GM12878 (cell line): ENCODE measurements around the gene TMEM14A. TPM values are rescaled to one million over a fixed set of nuclear protein-coding genes. Genes with fewer than 3 reads are reported as not detected.

Source experiments
- ATAC-seq: fragments of 200-7000 bp; cut with Tn5 transposase; 3 replicates; pipeline ENCODE4 v1.9.1; 2020; ENCODE audit warnings: mild to moderate bottlenecking, moderate library complexity
- BruUV-seq: library from RNA; stranded (reverse); fragments of 400-500 nt; replicated peaks from 2 replicates; lab custom pipeline; 2021; lab: Mats Ljungman, UMichigan
- CTCF ChIA-PET: fragments of 300-600 bp; sonication (Branson Sonifier 250); formaldehyde crosslinking; extraction: SDS; loops from one replicate; lab custom pipeline; 2021; ENCODE audit warnings: inconsistent platforms; lab: Yijun Ruan, JAX
- POLR2A ChIA-PET: fragments of 350-600 bp; formaldehyde crosslinking; extraction: SDS; loops from one replicate; lab custom pipeline; 2021; ENCODE audit warnings: inconsistent platforms; lab: Charles Lee
- RAD21 ChIA-PET: fragments of 300-600 bp; sonication (Branson Sonifier 250); formaldehyde crosslinking; loops from one replicate; lab custom pipeline; 2023; ENCODE audit warnings: antibody characterized with exemption; ENCODE audit not compliant: unreplicated experiment; lab: Charles Lee
- SMC1A ChIA-PET: fragments of 300-600 bp; sonication (Branson Sonifier 250); formaldehyde crosslinking; loops from one replicate; lab custom pipeline; 2023; ENCODE audit not compliant: unreplicated experiment, uncharacterized antibody; lab: Charles Lee
- DNase-seq: peaks from one replicate; pipeline ENCODE4 v3.0.0-alpha.2; 2011; ENCODE audit warnings: low read depth, low spot score
- FAIRE-seq: peaks from 3 replicates; lab custom pipeline; 2011; peaks lifted over from hg19 to GRCh38; lab: Jason Lieb, UNC
- H2AFZ ChIP-seq: 2 replicates; pipeline ENCODE4 v1.6.0; 2011; ENCODE audit warnings: low read depth, low read length, control low read depth; ENCODE audit not compliant: control insufficient read depth
- H3K27ac ChIP-seq: 2 replicates; pipeline ENCODE4 v1.5.1; 2011; ENCODE audit warnings: control low read depth; ENCODE audit not compliant: control insufficient read depth, insufficient read depth
- H3K27me3 ChIP-seq, 2 experiments: replicated peaks in 1 of 2; 2 replicates each; pipeline versions ENCODE4 v1.6.0 to v1.6.1; 2011; ENCODE audit warnings: low read length in 1 of 2; ENCODE audit not compliant: control insufficient read depth in 2 of 2, insufficient read depth in 2 of 2
- H3K36me3 ChIP-seq, 2 experiments: 2 replicates each; pipeline ENCODE4 v1.5.1; 2011; ENCODE audit warnings: low read length in 1 of 2; ENCODE audit not compliant: control insufficient read depth in 2 of 2, insufficient read depth in 2 of 2
- H3K4me1 ChIP-seq: 2 replicates; pipeline ENCODE4 v1.6.1; 2011; ENCODE audit warnings: mild to moderate bottlenecking, low read length, moderate library complexity, mixed read lengths; ENCODE audit not compliant: control insufficient read depth, insufficient read depth
- H3K4me2 ChIP-seq: 2 replicates; pipeline ENCODE4 v1.6.0; 2011; ENCODE audit warnings: control low read depth; ENCODE audit not compliant: control insufficient read depth, insufficient read depth
- H3K4me3 ChIP-seq: fragments of 200-600 bp; sonication (generic); 2 replicates; pipeline ENCODE4 v1.5.1; 2016
- H3K79me2 ChIP-seq: 2 replicates; pipeline ENCODE4 v1.6.0; 2011; ENCODE audit warnings: low read length; ENCODE audit not compliant: control insufficient read depth, insufficient read depth
- H3K9ac ChIP-seq: 2 replicates; pipeline ENCODE4 v1.8.0; 2011; ENCODE audit warnings: low read length, control low read depth, mixed read lengths; ENCODE audit not compliant: control insufficient read depth, insufficient read depth
- H3K9me3 ChIP-seq: replicated peaks from 3 replicates; pipeline ENCODE4 v1.5.1; 2011; ENCODE audit warnings: mild to moderate bottlenecking, low read length; ENCODE audit not compliant: control insufficient read depth, insufficient read depth
- H4K20me1 ChIP-seq: 2 replicates; pipeline ENCODE4 v1.6.0; 2011; ENCODE audit not compliant: control insufficient read depth, insufficient read depth
- CEBPB ChIP-seq, 2 experiments: fragments of 150-350 bp in 1 of 2; IDR thresholded peaks; 2 replicates each; pipeline ENCODE4 v1.6.1; 2012 to 2014; ENCODE audit warnings: low read depth in 2 of 2, low read length in 2 of 2, borderline replicate concordance in 1 of 2, inconsistent platforms in 1 of 2
- FOXK2 ChIP-seq: fragments of 450-650 bp; IDR thresholded peaks from 2 replicates; pipeline ENCODE4 v1.6.1; 2017; ENCODE audit warnings: mild to moderate bottlenecking, moderate library complexity
- NFYB ChIP-seq: IDR thresholded peaks from 2 replicates; pipeline ENCODE4 v1.6.1; 2011; ENCODE audit warnings: low read depth, mild to moderate bottlenecking, low read length, improper control_type of control experiment, moderate library complexity; ENCODE audit not compliant: insufficient read depth
- POU2F2 ChIP-seq: IDR thresholded peaks from 3 replicates; pipeline ENCODE4 v1.6.1; 2011; ENCODE audit warnings: low read depth, mild to moderate bottlenecking, low read length, borderline replicate concordance
- RBBP5 ChIP-seq: fragments of 200-600 bp; sonication (generic); conservative IDR thresholded peaks from 2 replicates; pipeline ENCODE4 v1.6.1; 2016
- RCOR1 ChIP-seq: conservative IDR thresholded peaks from 2 replicates; pipeline ENCODE4 v1.6.1; 2012; ENCODE audit warnings: low read depth, low read length, improper control_type of control experiment
- WGBS: methylation state at CpG from one replicate; pipeline ENCODE4 v1.1.6; 2016; ENCODE audit warnings: low lambda C conversion rate; ENCODE audit not compliant: insufficient replicate concordance, insufficient coverage; ENCODE audit errors: missing lambda C conversion rate; 5-methylcytosine and 5-hydroxymethylcytosine counted together
- in situ Hi-C: fragments of 300-500 bp; cut with MboI; formaldehyde crosslinking; loops from 9 replicates; pipeline ENCODE4 v1.14.3; 2018; ENCODE audit warnings: mixed read lengths
- intact Hi-C: fragments of 100-400 bp; cut with micrococcal nuclease; formaldehyde crosslinking; loops from one replicate; pipeline ENCODE4 v1.14.2; 2022; ENCODE audit not compliant: unreplicated experiment
- polyA plus RNA-seq, 11 experiments: library from polyadenylated mRNA; depleted of rRNA in 4 of 11; unstranded in 6 of 11; stranded (reverse) in 5 of 11; fragments of >200 nt; fragmentation: Nextera tagmentation in 4 of 11; fragmentation: Illumina TruSeq in 1 of 11; extraction: Ambion mirVana in 4 of 11; extraction: Trizol in 1 of 11; gene quantifications; 1 replicate in 1 of 11; 2 replicates in 10 of 11; pipeline versions ENCODE4 v1.2.1 to v1.2.3, GENCODE V29; 2011 to 2016; ENCODE audit warnings: inconsistent platforms in 2 of 11, missing spikeins in 2 of 11, low read depth in 1 of 11
- total RNA-seq, 4 experiments: library from RNA; depleted of rRNA in 3 of 4; stranded (reverse); fragments of >200 nt in 3 of 4; fragmentation: Illumina TruSeq in 1 of 4; extraction: Trizol in 1 of 4; gene quantifications; 2 replicates each; pipeline versions ENCODE4 v1.2.1 to v1.2.3, GENCODE V29; 2013 to 2021
- TF ChIP-seq, protein P1 (sequence below): fragments of 450-650 bp; IDR thresholded peaks from 2 replicates; pipeline ENCODE4 v1.6.1; 2017; ENCODE audit warnings: mild to moderate bottlenecking

TMEM14A gene
- total and polyA plus RNA-seq, 10 of the 15 experiments (the other 5 are each of a cell fraction or from before 2014, with no cell fraction given): 15.6 to 143 (median 33.1) TPM

DNA sequence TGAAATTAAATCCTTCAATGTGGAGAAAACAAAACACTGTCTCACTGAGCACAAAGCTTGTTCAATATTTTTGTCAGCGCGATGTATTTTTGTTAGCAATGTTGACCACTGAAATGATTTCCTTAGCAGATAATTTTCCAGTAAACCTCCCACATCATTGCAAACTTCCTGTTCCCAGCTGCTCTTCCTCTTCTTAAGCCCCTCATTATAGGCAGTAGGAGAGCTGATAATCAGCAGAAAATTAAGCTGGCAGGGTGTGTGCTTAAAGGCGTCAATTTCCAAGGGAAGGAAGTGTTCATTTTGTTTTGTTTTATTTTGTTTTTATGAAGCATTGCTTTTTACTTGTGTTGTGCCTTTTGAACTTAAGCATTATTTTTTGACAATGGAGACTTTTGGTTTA is 29.1 kb upstream of the TMEM14A start (continued):
- TF ChIP-seq, protein P1, sequence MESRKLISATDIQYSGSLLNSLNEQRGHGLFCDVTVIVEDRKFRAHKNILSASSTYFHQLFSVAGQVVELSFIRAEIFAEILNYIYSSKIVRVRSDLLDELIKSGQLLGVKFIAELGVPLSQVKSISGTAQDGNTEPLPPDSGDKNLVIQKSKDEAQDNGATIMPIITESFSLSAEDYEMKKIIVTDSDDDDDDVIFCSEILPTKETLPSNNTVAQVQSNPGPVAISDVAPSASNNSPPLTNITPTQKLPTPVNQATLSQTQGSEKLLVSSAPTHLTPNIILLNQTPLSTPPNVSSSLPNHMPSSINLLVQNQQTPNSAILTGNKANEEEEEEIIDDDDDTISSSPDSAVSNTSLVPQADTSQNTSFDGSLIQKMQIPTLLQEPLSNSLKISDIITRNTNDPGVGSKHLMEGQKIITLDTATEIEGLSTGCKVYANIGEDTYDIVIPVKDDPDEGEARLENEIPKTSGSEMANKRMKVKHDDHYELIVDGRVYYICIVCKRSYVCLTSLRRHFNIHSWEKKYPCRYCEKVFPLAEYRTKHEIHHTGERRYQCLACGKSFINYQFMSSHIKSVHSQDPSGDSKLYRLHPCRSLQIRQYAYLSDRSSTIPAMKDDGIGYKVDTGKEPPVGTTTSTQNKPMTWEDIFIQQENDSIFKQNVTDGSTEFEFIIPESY: no peak
- TF ChIP-seq RBBP5 (no peak), FOXK2 (no peak)

DNA sequence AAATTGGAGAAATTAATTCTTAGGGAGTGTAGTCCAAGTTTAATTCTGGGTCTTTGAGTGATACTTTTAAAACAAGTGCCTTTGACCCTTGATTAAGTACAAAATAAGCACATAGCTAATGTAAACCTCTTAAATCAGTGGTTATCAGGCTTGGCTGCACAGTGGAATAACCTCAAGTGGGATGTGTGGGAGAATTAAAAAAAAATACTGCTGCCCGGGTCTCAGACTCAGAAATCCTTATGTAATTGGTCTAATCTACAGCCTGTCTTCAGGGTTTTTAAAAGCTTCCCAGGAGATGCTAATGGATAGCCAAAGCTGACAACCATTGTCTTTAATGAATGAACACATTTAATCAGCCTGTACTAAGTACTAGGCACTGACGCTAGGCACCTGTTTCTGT is 28.5 kb upstream of the TMEM14A start:
- BruUV-seq: no TSS peak
- RAD21 ChIA-PET: interaction anchor here (1.2 to 1.3 kb wide), 2 partner anchors 20 to 47 kb away, joined by 3 to 4 read pairs; no protein-coding TSS in a partner anchor
- WGBS: 67% methylated on average over 2 of the region's 2 CpGs

More for the DNA sequence above, 28.5 kb upstream of the TMEM14A start:
- Histone ChIP-seq H4K20me1 (no peaks in the 10 kb centered on the region; the same call in 1 of the 2 replicates), H3K4me1 (no peaks in the 10 kb centered on the region), H2AFZ (no peak overlapping the region), H3K27ac (no peak overlapping the region), H3K27me3 (peaks cover 0 to 7% of the 10 kb centered on the region in 2 experiments; a peak in 3 of 4 replicates), H3K36me3 (no peaks in the 10 kb centered on the region), H3K9me3 (no peaks in the 10 kb centered on the region), H3K4me2 (no peak overlapping the region), H3K9ac (no peak overlapping the region), H3K79me2 (no peaks in the 10 kb centered on the region), H3K4me3 (no peak overlapping the region)
- ChIA-PET SMC1A (interaction anchor here (0.6 to 3.6 kb wide), 2 partner anchors 10 to 1594 kb away, joined by 3 to 24 read pairs; no protein-coding TSS in a partner anchor), POLR2A (no interaction called here), CTCF (interaction anchor here (0.8 to 1.4 kb wide), 3 partner anchors 9 to 225 kb away, joined by 3 to 12 read pairs (median 3); no protein-coding TSS in a partner anchor)
- intact Hi-C loops: no loop called here
- ATAC-seq: no peak
- no peak for DNase-seq
- in situ Hi-C loops: no loop called here
- TF ChIP-seq NFYB (no peak), POU2F2 (no peak), RCOR1 (no peak), CEBPB (IDR thresholded peaks at IDR 0.05; ENCODE audit: borderline replicate concordance in 1 of 2, low read depth in 2 of 2, low read length in 2 of 2) (no peak)
- FAIRE-seq: no peak
